GM21717 (cell line): ENCODE results near the gene AK4.
"Not testable (repeated sequence)": the region's sequence is repeated elsewhere in the genome, so short reads cannot be mapped to it uniquely, and the experiment has no call there.

ENCODE experiments used
- ATAC-seq: cut with Tn5 transposase; IDR thresholded peaks from one replicate; pipeline ENCODE4 v1.9.1; 2021; ENCODE audit warnings: mild to moderate bottlenecking, moderate library complexity; ENCODE audit not compliant: unreplicated experiment

AK4 gene

DNA sequence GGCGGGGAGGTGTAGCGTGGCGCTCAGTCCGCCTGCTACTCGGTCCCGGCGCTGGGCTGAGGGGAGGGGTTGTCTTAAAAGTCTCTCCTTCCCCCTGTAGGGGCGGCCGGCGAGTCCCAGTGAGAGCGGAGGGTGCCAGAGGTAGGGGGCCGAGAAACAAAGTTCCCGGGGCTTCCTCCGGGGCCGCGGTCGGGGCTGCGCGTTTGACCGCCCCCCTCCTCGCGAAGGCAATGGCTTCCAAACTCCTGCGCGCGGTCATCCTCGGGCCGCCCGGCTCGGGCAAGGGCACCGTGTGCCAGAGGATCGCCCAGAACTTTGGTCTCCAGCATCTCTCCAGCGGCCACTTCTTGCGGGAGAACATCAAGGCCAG lies at the start of gene AK4:
Gene AK4 (plus strand): TSS at position 26 of the 370 bp plus-strand sequence. CDS start 205 bp downstream, at position 231.
- ATAC-seq, result peak; percentile 28

DNA sequence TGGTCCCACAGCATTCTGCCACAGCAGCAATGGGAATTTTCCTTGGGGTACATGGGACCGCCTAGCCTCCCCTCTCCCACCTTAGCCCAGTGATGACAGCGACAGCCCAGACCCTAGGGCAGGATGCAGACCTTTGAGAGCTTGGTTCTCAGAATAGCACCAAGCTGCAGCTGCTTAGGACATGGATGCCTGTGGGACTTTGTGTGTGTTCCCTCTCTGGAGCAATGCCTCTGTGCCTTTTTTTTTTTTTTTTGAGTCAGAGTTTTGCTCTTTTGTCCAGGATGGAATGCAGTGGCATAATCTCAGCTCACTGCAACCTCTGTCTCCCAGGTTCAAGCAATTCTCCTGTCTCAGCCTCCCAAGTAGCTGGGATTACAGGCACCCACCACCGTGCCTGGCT lies 44.2 kb upstream of the AK4 start:
- ATAC-seq, result no peak

DNA sequence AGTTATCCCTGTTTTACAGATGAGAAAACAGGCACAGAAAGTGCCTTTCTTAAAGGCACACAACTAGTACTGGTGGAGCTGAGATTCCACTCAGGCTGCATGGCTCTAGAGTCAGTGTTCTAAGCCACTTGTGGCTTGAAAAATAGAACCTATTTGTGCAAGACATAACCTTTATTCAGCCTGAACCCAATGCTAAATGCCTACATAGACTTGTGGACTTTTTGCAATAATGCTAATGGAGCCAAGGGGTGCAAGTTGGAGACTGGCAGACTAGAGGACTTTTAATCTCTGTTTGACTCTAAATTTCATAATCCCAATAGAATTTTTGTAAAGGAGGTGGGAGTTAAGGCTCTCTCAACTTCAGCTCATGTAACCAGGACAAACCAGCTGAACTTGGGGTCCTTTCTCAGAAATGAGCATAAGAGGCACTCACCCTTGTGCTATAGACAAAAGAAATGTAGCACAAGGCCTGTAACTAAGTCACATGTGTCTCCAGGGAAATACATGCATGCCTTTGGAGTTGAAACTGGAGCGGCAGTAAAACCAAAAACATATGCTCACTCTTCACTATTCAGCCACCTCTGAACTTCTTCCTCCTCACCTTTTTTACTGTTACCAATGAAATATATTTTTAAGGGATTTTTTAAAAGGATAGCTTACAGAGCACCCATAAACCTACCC lies 43.0 kb upstream of the AK4 start:
- ATAC-seq, result no peak

DNA sequence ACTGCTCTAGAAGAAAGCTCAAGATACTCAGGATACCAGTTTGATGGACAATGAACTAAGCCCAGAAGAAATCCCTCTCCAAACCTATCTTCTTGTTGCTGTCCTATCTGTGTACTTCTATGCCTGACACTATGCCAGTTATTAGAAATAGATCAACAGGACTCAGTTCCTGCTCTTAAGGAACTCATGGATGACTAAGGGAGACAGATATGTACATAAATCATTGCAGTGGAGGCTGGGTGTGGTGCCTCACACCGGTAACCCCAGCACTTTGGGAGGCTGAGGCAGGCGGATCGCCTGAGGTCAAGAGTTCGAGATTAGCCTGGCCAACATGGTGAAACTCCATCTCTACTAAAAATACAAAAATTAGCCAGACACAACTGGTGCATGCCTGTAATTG lies 42.4 kb upstream of the AK4 start:
- no peak for ATAC-seq

DNA sequence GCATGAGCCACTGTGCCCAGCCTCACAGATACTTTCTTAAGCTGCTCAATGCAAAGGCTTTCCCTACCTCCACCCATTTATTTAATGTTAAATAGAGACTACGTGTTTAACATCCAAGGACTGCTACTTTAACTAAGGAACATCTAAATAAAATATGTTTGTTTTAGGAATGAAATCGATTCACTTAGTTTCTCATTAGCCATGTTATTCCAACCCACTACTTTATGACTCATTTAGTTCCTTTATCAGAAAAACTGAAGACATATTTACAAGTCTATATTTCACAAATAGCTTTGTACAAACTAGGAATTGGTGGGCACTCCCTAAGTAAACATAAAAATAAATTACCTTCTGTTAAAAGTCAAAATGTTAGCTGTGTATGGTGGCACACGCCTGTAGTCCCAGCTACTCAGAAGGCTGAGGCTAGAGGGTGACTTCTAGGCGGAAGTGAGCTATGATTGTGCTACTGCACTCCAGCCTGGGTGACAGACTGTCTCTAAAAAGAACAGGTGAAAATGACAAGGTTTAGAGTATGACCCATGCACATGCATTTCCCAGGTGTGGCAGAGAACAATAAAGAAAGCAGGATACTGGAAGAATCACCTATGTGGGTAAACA lies 39.9 kb upstream of the AK4 start:
- no peak for ATAC-seq

DNA sequence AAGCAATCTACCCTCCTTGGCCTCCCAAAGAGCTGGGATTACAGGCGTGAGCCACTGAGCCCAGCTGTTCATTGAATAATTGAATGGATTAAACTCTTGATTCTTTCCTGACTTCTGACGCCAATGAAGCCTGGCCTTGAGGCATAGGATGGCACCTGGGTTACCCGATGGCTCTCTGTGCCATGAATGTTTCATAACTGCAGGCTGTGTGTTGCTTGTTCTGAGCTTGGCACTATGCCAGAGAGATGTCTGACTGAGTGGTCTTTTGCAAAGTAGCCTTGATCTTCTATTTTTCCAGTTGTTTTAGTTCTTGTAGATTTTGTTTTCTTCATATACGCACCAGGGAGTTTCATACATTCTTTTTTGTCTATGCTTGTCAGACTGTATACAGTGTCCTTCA lies 38.5 kb upstream of the AK4 start:
- no peak for ATAC-seq

GRCh38 chr1:65112811-65113210 lies 35.2 kb upstream of the AK4 start:
- ATAC-seq, result no peak

- no peak for ATAC-seq
Observed at GRCh38 chr1:65113298-65113697, 34.7 kb upstream of the AK4 start.

GRCh38 chr1:65114322-65114721 lies 33.7 kb upstream of the AK4 start:
- no peak for ATAC-seq

- ATAC-seq, result no peak
Observed at GRCh38 chr1:65119951-65120350, 28.1 kb upstream of the AK4 start.

- not testable (repeated sequence) for ATAC-seq
Observed at GRCh38 chr1:65129104-65129503, 18.9 kb upstream of the AK4 start.

DNA sequence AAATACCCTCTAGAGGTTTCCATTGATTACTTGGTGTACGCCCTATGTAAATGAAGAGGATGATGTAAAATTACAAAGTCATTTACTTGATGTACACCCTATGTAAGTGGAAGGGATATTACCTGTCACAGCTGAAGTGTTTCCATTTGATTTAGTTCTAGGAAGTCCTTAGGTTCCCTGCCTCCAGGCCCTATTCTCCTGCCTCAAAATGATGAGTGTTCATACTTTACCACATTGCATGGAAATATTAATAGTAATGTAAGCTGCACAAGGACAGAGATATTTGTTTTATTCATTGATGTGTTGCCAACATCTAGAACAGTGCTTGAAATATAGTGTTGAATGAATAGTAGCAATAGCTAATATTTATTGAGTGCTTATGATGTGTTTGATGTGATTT lies 9.5 kb upstream of the AK4 start:
- no peak for ATAC-seq

DNA sequence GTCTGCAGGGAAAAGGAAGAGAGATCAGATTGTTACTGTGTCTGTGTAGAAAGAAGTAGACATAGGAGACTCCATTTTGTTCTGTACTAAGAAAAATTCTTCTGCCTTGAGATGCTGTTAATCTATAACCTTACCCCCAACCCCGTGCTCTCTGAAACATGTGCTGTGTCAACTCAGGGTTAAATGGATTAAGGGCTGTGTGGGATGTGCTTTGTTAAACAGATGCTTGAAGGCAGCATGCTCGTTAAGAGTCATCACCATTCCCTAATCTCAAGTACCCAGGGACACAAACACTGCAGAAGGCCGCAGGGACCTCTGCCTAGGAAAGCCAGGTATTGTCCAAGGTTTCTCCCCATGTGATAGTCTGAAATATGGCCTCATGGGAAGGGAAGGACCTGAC lies 8.2 kb upstream of the AK4 start:
- ATAC-seq, result not testable (repeated sequence)

- ATAC-seq, result no peak
Observed at GRCh38 chr1:65141394-65141793, 6.6 kb upstream of the AK4 start.

- no peak for ATAC-seq
Observed at GRCh38 chr1:65141918-65142317, 6.1 kb upstream of the AK4 start.

- ATAC-seq, result not testable (repeated sequence)
Observed at GRCh38 chr1:65143112-65143658, 4.8 kb upstream of the AK4 start.

DNA sequence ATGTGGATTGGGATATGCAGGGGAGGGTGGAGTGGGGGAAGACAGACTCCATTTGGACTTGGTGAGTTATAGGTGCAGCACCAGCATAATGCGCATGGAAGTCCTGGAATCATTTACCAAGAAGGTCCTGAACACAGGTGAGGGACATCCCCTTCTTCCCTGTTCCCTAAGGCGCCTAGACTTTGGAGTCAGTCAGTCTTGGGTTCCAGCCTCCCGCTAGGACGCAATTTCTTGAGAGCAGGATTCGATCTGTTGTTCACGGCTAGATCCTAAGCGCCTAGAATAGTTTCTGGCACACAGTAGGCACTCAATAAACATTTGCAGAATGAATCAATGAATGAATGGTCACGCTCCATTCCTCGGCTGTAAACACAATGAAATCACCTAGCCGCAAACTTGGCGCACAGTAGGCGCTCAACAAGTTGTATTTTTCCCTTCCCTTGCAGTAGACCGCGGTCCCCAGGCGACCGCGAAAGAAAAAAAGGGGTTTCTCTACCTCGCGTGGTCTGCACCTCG lies 1.0 kb upstream of the AK4 start:
- ATAC-seq, result peak; percentile 2

- ATAC-seq, result peak; percentile 67
Observed at GRCh38 chr1:65147424-65148177, 402 bp upstream of the AK4 start.

DNA sequence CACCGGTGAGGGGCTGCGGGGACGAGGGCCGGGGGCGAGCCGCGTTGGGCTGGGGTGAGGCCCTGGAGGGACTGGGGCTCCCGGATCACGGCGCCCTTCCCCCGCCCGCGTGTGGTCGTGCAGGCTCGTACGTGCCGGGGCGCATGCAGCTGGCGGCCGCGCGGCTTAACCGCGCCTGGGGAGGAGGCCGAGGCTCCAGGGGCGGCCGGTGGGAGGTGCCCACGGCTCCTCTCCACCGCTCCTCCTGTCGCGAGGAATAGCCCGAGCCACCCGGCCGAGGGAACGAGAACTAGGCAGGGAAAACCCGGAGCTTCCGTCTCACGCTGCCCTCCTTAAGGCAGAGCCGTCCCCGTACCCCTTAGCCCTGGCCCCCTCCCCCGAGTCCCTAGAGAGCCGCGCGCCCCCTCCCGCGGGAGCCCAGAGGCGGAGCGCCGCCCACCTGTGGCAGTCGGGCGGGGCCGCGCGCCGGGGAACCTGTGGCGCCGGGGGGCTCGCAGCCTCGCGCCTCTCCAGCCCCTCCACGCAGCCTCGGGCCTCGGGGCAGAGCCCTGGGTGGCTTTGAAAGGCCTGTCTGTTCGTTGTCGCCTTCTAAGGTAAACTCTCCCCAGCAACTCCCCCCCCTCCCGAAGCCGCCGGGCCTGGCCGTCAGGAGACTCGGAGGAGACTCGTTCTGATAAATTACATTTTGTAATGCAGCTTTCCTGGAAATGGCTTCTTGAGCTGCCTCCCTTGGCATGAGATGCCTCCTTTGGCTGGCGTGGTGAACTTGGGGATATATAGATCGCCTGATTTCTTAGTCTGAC lies 746 bp downstream of the AK4 start:
- ATAC-seq, result peak; percentile 74

GRCh38 chr1:65149351-65150107 lies 1.5 kb downstream of the AK4 start:
- ATAC-seq, result no peak
